K562 (cell line): Measurements from ENCODE around the gene PRPF8. TPM values are rescaled to one million over a fixed set of nuclear protein-coding genes. Genes with fewer than 3 reads are reported as not detected.

Experiments used
- ATAC-seq: fragments of 200-7000 bp; cut with Tn5 transposase; 3 replicates; pipeline ENCODE4 v1.9.1; 2020; ENCODE audit warnings: moderate library complexity
- BruUV-seq: library from RNA; stranded (reverse); fragments of 400-500 nt; replicated peaks from 2 replicates; lab custom pipeline; 2021; lab: Mats Ljungman, UMichigan
- CTCF ChIA-PET: fragments of 300-600 bp; formaldehyde crosslinking; extraction: SDS; loops from one replicate; lab custom pipeline; 2021; ENCODE audit warnings: low intra/inter-chr PET ratio; lab: Yijun Ruan, JAX
- POLR2A ChIA-PET: fragments of 300-600, 350-650 bp; sonication (Branson Sonifier 250); formaldehyde crosslinking; extraction: SDS; loops from one replicate; lab custom pipeline; 2021; ENCODE audit warnings: antibody characterized with exemption, inconsistent platforms; lab: Yijun Ruan, JAX
- DNase-seq, 4 experiments: peaks; one replicate each; pipeline versions ENCODE4 v3.0.0 to v3.0.0-alpha.2; 2011 to 2018; ENCODE audit warnings: low spot score in 3 of 4, mixed read lengths in 3 of 4; ENCODE audit errors: extremely low read depth in 1 of 4
- FAIRE-seq: peaks from 2 replicates; lab custom pipeline; 2011; peaks lifted over from hg19 to GRCh38; lab: Jason Lieb, UNC
- H2AFZ ChIP-seq: 2 replicates; pipeline ENCODE4 v1.6.0; 2011; ENCODE audit warnings: low read depth, low read length, control low read depth, inconsistent platforms
- H3K27ac ChIP-seq: fragments of 200-600 bp; 3 replicates; pipeline ENCODE4 v1.8.0; 2011; ENCODE audit warnings: low read depth, mild to moderate bottlenecking, control low read depth, inconsistent platforms, low read length, moderate library complexity, mixed read lengths; ENCODE audit errors: extremely low read depth
- H3K27me3 ChIP-seq, 2 experiments: fragments of 300-600 bp in 1 of 2; 2 replicates in 1 of 2; 3 replicates in 1 of 2; pipeline versions ENCODE4 v1.6.0 to v1.8.0; 2011; ENCODE audit warnings: inconsistent platforms in 2 of 2, low read length in 2 of 2, mild to moderate bottlenecking in 1 of 2, mixed read lengths in 1 of 2, moderate library complexity in 1 of 2; ENCODE audit not compliant: control insufficient read depth in 2 of 2, insufficient read depth in 2 of 2
- H3K36me3 ChIP-seq: fragments of 300-600 bp; 3 replicates; pipeline ENCODE4 v1.8.0; 2011; ENCODE audit warnings: mild to moderate bottlenecking, low read length, inconsistent platforms; ENCODE audit not compliant: control insufficient read depth, insufficient read depth
- H3K4me1 ChIP-seq, 2 experiments: fragments of 200-600 bp in 1 of 2; replicated peaks in 1 of 2; 2 replicates in 1 of 2; 3 replicates in 1 of 2; pipeline versions ENCODE4 v1.5.1 to v1.8.0; 2011; ENCODE audit warnings: inconsistent platforms in 2 of 2, low read length in 2 of 2, mild to moderate bottlenecking in 1 of 2, mixed read lengths in 1 of 2, moderate library complexity in 1 of 2; ENCODE audit not compliant: control insufficient read depth in 2 of 2, insufficient read depth in 2 of 2
- H3K4me2 ChIP-seq: 2 replicates; pipeline ENCODE4 v1.6.1; 2011; ENCODE audit warnings: low read length, control low read depth, inconsistent platforms, mixed read lengths; ENCODE audit not compliant: insufficient read depth
- H3K4me3 ChIP-seq: fragments of 200-600 bp; sonication (generic), shearing (Covaris generic); 2 replicates; pipeline ENCODE4 v1.5.1; 2016; ENCODE audit warnings: control low read depth, inconsistent platforms
- H3K79me2 ChIP-seq: fragments of 200-600 bp; 3 replicates; pipeline ENCODE4 v1.8.0; 2011; ENCODE audit warnings: low read length, inconsistent platforms; ENCODE audit not compliant: control insufficient read depth, insufficient read depth
- H3K9ac ChIP-seq, 2 experiments: 2 replicates each; pipeline versions ENCODE4 v1.6.0 to v1.6.1; 2011; ENCODE audit warnings: low read depth in 2 of 2, low read length in 2 of 2, control low read depth in 1 of 2, inconsistent platforms in 1 of 2, mild to moderate bottlenecking in 1 of 2, mixed read lengths in 1 of 2; ENCODE audit not compliant: insufficient read depth in 1 of 2
- H3K9me1 ChIP-seq: one replicate; pipeline ENCODE4 v1.6.0; 2011; ENCODE audit warnings: inconsistent platforms, mild to moderate bottlenecking, low read length, moderate library complexity; ENCODE audit not compliant: control insufficient read depth, insufficient read depth
- H3K9me3 ChIP-seq: replicated peaks from 2 replicates; pipeline ENCODE4 v1.5.1; 2011; ENCODE audit warnings: low read depth, low read length, inconsistent platforms; ENCODE audit not compliant: control insufficient read depth, insufficient read depth
- H4K20me1 ChIP-seq: replicated peaks from 2 replicates; pipeline ENCODE4 v1.6.1; 2011; ENCODE audit warnings: low read length, inconsistent platforms, mixed read lengths; ENCODE audit not compliant: control insufficient read depth, insufficient read depth
- BACH1 ChIP-seq: fragments of 200-800 bp; sonication (Bioruptor generic); IDR thresholded peaks from 2 replicates; pipeline ENCODE4 v1.6.1; 2016; ENCODE audit warnings: missing genetic modification characterization, missing compliant biosample characterization
- HLTF ChIP-seq: fragments of 450-650 bp; IDR thresholded peaks from 2 replicates; pipeline ENCODE4 v1.6.1; 2016
- MIER1 ChIP-seq: fragments of 450-650 bp; IDR thresholded peaks from 2 replicates; pipeline ENCODE4 v1.6.1; 2016; ENCODE audit warnings: antibody characterized with exemption, mild to moderate bottlenecking, low read depth
- POLR2G ChIP-seq: fragments of 200-400 bp; formaldehyde crosslinking; IDR thresholded peaks from 2 replicates; pipeline ENCODE4 v1.6.1; 2017; ENCODE audit warnings: low read depth, mild to moderate bottlenecking, antibody characterized with exemption, low read length, moderate library complexity
- PRDM10 ChIP-seq: fragments of 450-650 bp; IDR thresholded peaks from 2 replicates; pipeline ENCODE4 v1.6.1; 2018; ENCODE audit not compliant: partially characterized antibody
- RAD21 ChIP-seq, 2 experiments: fragments of 250-450 bp in 1 of 2; fragments of 450-650 bp in 1 of 2; sonication (Bioruptor Pico) in 1 of 2; formaldehyde crosslinking in 1 of 2; IDR thresholded peaks in 1 of 2; conservative IDR thresholded peaks in 1 of 2; 2 replicates each; pipeline versions ENCODE4 v1.4.0 to v1.8.0; 2020 to 2022; ENCODE audit warnings: mild to moderate bottlenecking in 2 of 2, moderate library complexity in 1 of 2
- TRIM28 ChIP-seq: fragments of 450-650 bp; IDR thresholded peaks from 2 replicates; pipeline ENCODE4 v1.6.1; 2017
- ZNF263 ChIP-seq: sonication (generic); formaldehyde crosslinking; IDR thresholded peaks from 2 replicates; pipeline ENCODE4 v1.8.0; 2022; ENCODE audit warnings: mild to moderate bottlenecking, missing genetic modification reagents, borderline replicate concordance
- WGBS: fragments of 100-300 bp; shearing (Covaris generic); methylation state at CpG from one replicate; pipeline ENCODE4 v1.1.6; 2016; ENCODE audit warnings: low coverage, mixed read lengths; ENCODE audit not compliant: insufficient coverage; ENCODE audit errors: missing lambda C conversion rate; 5-methylcytosine and 5-hydroxymethylcytosine counted together
- in situ Hi-C: fragments of 300-500 bp; cut with MboI; formaldehyde crosslinking; loops from 4 replicates; pipeline ENCODE4 v1.15.0; 2018; ENCODE audit warnings: inconsistent platforms, mixed read lengths
- intact Hi-C: fragments of 100-400 bp; cut with micrococcal nuclease; formaldehyde crosslinking; loops from 2 replicates; pipeline ENCODE4 v1.14.2; 2022
- polyA plus RNA-seq, 8 experiments: library from polyadenylated mRNA; depleted of rRNA in 4 of 8; stranded (reverse) in 5 of 8; unstranded in 3 of 8; fragments of >200 nt; fragmentation: Nextera tagmentation in 2 of 8; fragmentation: Illumina TruSeq in 1 of 8; extraction: Ambion mirVana in 2 of 8; extraction: Trizol in 1 of 8; gene quantifications; 2 replicates each; pipeline versions ENCODE4 v1.2.1 to v1.2.3, GENCODE V29; 2011 to 2014; ENCODE audit warnings: inconsistent platforms in 1 of 8, missing spikeins in 1 of 8
- total RNA-seq, 7 experiments: library from RNA; depleted of rRNA in 6 of 7; stranded (reverse); fragments of >200 nt in 6 of 7; fragmentation: Illumina TruSeq in 2 of 7; extraction: Trizol in 2 of 7; gene quantifications; 2 replicates each; pipeline versions ENCODE4 v1.2.1 to v1.2.3, GENCODE V29; 2011 to 2021; ENCODE audit warnings: low replicate concordance in 1 of 7
- TF ChIP-seq, protein P1 (sequence below): sonication (generic); IDR thresholded peaks from 2 replicates; pipeline ENCODE4 v1.6.1; 2016
- TF ChIP-seq, protein P2 (sequence below): fragments of 450-650 bp; formaldehyde crosslinking; conservative IDR thresholded peaks from 2 replicates; pipeline ENCODE4 v1.4.0; 2022; ENCODE audit warnings: mild to moderate bottlenecking, missing genetic modification characterization

Gene PRPF8
- total and polyA plus RNA-seq, 9 of the 15 experiments (the other 6 are each of a cell fraction or from before 2014, with no cell fraction given), result 64.3 to 294 (median 85.9) TPM

GRCh38 chr17:1727876-1728630, 43.4 kb upstream of the PRPF8 start:
- in situ Hi-C loops (no loop called here), intact Hi-C loops (no loop called here)
- Histone ChIP-seq H3K9ac (peak overlapping the region in 1 of 2 experiments; percentile 82; a peak in 2 of 4 replicates), H3K36me3 (peaks cover 14% of the 10 kb centered on the region; the same call in 1 of the 3 replicates), H3K9me3 (no peaks in the 10 kb centered on the region), H3K27ac (peak overlapping the region; percentile 41; the same call in 2 of the 3 replicates), H3K79me2 (peaks cover 15% of the 10 kb centered on the region; the same call in 2 of the 3 replicates), H3K9me1 (no peaks in the 10 kb centered on the region), H3K4me3 (no peak overlapping the region), H3K27me3 (no peaks in the 10 kb centered on the region), H2AFZ (no peak overlapping the region), H3K4me2 (no peak overlapping the region), H3K4me1 (peaks cover 26 to 84% of the 10 kb centered on the region in 2 experiments), H4K20me1 (no peaks in the 10 kb centered on the region)
- DNase-seq (peak in 1 of 4 experiments; percentile 37), FAIRE-seq (peak; percentile 54), ATAC-seq (no peak)
- WGBS, result 76% methylated on average over 7 of the region's 28 CpGs
- POLR2A ChIA-PET, result interaction anchor here (1.0 to 4.4 kb wide), 3 partner anchors 9 to 101 kb away, joined by 3 to 25 read pairs (median 3); partner anchors contain the start of genes RPA1 and SMYD4
- BruUV-seq, result no TSS peak
- CTCF ChIA-PET, result no interaction called here
- TF ChIP-seq RAD21 (CRISPR knock-in tag; conservative IDR thresholded peaks at IDR 0.05 in 1 of 2, IDR thresholded peaks at IDR 0.05 in 1 of 2) (no peak), TRIM28 (no peak), PRDM10 (peak; percentile 13), BACH1 (tag) (no peak), MIER1 (no peak), HLTF (no peak), ZNF263 (CRISPR knock-in tag) (peak; percentile 96), POLR2G (peak; percentile 41; the same call in 1 of the 2 replicates)
- TF ChIP-seq, protein P1, sequence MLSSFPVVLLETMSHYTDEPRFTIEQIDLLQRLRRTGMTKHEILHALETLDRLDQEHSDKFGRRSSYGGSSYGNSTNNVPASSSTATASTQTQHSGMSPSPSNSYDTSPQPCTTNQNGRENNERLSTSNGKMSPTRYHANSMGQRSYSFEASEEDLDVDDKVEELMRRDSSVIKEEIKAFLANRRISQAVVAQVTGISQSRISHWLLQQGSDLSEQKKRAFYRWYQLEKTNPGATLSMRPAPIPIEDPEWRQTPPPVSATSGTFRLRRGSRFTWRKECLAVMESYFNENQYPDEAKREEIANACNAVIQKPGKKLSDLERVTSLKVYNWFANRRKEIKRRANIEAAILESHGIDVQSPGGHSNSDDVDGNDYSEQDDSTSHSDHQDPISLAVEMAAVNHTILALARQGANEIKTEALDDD, result no peak
- TF ChIP-seq, protein P2, sequence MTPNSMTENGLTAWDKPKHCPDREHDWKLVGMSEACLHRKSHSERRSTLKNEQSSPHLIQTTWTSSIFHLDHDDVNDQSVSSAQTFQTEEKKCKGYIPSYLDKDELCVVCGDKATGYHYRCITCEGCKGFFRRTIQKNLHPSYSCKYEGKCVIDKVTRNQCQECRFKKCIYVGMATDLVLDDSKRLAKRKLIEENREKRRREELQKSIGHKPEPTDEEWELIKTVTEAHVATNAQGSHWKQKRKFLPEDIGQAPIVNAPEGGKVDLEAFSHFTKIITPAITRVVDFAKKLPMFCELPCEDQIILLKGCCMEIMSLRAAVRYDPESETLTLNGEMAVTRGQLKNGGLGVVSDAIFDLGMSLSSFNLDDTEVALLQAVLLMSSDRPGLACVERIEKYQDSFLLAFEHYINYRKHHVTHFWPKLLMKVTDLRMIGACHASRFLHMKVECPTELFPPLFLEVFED (CRISPR knock-in tag), result no peak
